Ovary (tissue), 3 donors: ENCODE measurements around the gene CCDC88A.

Experiments used
- EP300 ChIP-seq: sonication (generic); formaldehyde crosslinking; IDR thresholded peaks from one replicate; pipeline ENCODE4 v1.6.1; 2017; ENCODE audit warnings: antibody characterized with exemption
- POLR2A ChIP-seq: fragments of 450-650 bp; IDR thresholded peaks from one replicate; pipeline ENCODE4 v1.6.1; 2017; ENCODE audit warnings: antibody characterized with exemption, mild to moderate bottlenecking, moderate library complexity
- TF ChIP-seq, protein P1 (sequence below), 3 donors: fragments of 450-650 bp in 2 of 3; fragments of 200-600 bp in 1 of 3; IDR thresholded peaks; one replicate each; pipeline versions ENCODE4 v1.5.1 to v1.8.0; 2016 to 2022; ENCODE audit warnings: antibody characterized with exemption in 3 of 3, mild to moderate bottlenecking in 1 of 3
- donor health status: DM: no; HTN: no; CAD: no.

DNA sequence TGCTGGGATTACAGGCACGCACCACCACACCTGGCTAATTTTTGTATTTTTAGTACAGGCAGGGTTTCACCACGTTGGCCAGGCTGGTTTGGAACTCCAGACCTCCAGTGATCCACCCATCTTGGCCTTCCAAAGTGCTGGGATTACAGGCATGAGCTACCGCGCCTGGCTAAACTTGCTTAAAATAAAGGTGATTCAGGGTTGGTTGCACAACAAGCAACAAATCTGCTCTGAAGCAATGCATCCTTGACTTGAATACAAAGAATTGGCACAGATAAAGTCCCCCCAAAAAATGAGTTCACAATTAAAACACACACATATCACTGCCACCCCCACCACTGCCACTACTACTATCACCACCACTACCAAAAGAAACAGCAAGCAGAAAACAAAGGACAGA is 34.9 kb downstream of the CCDC88A start:
- TF ChIP-seq, protein P1, sequence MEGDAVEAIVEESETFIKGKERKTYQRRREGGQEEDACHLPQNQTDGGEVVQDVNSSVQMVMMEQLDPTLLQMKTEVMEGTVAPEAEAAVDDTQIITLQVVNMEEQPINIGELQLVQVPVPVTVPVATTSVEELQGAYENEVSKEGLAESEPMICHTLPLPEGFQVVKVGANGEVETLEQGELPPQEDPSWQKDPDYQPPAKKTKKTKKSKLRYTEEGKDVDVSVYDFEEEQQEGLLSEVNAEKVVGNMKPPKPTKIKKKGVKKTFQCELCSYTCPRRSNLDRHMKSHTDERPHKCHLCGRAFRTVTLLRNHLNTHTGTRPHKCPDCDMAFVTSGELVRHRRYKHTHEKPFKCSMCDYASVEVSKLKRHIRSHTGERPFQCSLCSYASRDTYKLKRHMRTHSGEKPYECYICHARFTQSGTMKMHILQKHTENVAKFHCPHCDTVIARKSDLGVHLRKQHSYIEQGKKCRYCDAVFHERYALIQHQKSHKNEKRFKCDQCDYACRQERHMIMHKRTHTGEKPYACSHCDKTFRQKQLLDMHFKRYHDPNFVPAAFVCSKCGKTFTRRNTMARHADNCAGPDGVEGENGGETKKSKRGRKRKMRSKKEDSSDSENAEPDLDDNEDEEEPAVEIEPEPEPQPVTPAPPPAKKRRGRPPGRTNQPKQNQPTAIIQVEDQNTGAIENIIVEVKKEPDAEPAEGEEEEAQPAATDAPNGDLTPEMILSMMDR (IDR thresholded peaks at IDR 0.05): no peak
- TF ChIP-seq POLR2A (no peak), EP300 (no peak)
